A673 (cell line): Measurements from ENCODE around the gene SLC2A9.

Experiments used
- EZH2 ChIP-seq: fragments of 200-600 bp; sonication (generic); IDR thresholded peaks from 2 replicates; pipeline ENCODE4 v1.6.1; 2017; ENCODE audit warnings: borderline replicate concordance, low read depth, mild to moderate bottlenecking, mixed read lengths, antibody characterized with exemption, low read length; ENCODE audit not compliant: poor library complexity, severe bottlenecking
- TF ChIP-seq, protein P1 (sequence below): fragments of 300-800, 200-600 bp; sonication (generic); conservative IDR thresholded peaks from 2 replicates; pipeline ENCODE4 v1.5.1; 2017; ENCODE audit warnings: low read depth, mild to moderate bottlenecking, antibody characterized with exemption, low read length, moderate library complexity, mixed read lengths

DNA sequence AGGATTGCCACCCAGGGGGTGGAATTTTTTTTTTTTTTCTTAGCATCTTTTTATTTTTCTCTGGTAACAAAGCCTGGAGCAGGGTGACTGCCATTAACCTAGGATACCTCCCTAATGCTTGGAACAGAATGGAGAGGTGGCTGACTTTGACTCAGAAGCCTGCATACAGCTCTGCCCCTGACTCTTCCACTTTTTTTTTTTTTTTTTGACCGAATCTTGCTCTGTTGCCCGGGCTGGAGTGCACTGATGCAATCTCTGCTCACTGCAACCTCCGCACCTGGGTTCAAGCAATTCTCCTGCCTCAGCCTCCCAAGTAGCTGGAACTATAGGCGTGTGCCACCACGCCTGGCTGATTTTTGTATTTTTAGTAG is 341 bp upstream of the SLC2A9 start:
- TF ChIP-seq EZH2, result no peak
- TF ChIP-seq, protein P1, sequence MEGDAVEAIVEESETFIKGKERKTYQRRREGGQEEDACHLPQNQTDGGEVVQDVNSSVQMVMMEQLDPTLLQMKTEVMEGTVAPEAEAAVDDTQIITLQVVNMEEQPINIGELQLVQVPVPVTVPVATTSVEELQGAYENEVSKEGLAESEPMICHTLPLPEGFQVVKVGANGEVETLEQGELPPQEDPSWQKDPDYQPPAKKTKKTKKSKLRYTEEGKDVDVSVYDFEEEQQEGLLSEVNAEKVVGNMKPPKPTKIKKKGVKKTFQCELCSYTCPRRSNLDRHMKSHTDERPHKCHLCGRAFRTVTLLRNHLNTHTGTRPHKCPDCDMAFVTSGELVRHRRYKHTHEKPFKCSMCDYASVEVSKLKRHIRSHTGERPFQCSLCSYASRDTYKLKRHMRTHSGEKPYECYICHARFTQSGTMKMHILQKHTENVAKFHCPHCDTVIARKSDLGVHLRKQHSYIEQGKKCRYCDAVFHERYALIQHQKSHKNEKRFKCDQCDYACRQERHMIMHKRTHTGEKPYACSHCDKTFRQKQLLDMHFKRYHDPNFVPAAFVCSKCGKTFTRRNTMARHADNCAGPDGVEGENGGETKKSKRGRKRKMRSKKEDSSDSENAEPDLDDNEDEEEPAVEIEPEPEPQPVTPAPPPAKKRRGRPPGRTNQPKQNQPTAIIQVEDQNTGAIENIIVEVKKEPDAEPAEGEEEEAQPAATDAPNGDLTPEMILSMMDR, result no peak
